GM19468 (cell line): ENCODE data around the gene MXD4.
"Not testable (repeated sequence)": the region's sequence is repeated elsewhere in the genome, so short reads cannot be mapped to it uniquely, and the experiment has no call there.

Experiments
- ATAC-seq: cut with Tn5 transposase; IDR thresholded peaks from one replicate; pipeline ENCODE4 v1.9.1; 2021; ENCODE audit warnings: mild to moderate bottlenecking, moderate library complexity, moderate number of reproducible peaks; ENCODE audit not compliant: unreplicated experiment; ENCODE audit errors: extremely low read depth

MXD4 gene

GRCh38 chr4:2241003-2241402 is 20.9 kb downstream of the MXD4 start:
- ATAC-seq, result no peak

GRCh38 chr4:2236944-2237666 is 24.8 kb downstream of the MXD4 start:
- no peak for ATAC-seq

- ATAC-seq, result no peak
Observed at GRCh38 chr4:2231082-2231481, 30.8 kb downstream of the MXD4 start.

GRCh38 chr4:2226261-2226660 is 35.6 kb downstream of the MXD4 start:
- ATAC-seq, result no peak

GRCh38 chr4:2222838-2223237 is 39.1 kb downstream of the MXD4 start:
- ATAC-seq, result no peak

- ATAC-seq, result not testable (repeated sequence)
Observed at GRCh38 chr4:2221378-2221777, 40.5 kb downstream of the MXD4 start.

- no peak for ATAC-seq
Observed at GRCh38 chr4:2220016-2220630, 41.8 kb downstream of the MXD4 start.

- ATAC-seq, result no peak
Observed at GRCh38 chr4:2219233-2219760, 42.6 kb downstream of the MXD4 start.

GRCh38 chr4:2218436-2218835 is 43.5 kb downstream of the MXD4 start:
- ATAC-seq, result no peak

- no peak for ATAC-seq
Observed at GRCh38 chr4:2217726-2218125, 44.2 kb downstream of the MXD4 start.

- no peak for ATAC-seq
Observed at GRCh38 chr4:2212831-2213230, 49.1 kb downstream of the MXD4 start.

GRCh38 chr4:2202789-2203188 is 59.1 kb downstream of the MXD4 start:
- not testable (repeated sequence) for ATAC-seq
